KG1 (cell line): ENCODE measurements around the gene CRYM.
"Not testable (repeated sequence)": the region's sequence is repeated elsewhere in the genome, so short reads cannot be mapped to it uniquely, and the experiment has no call there.

ENCODE experiments used
- DNase-seq: peaks from one replicate; lab custom pipeline; 2025; lab: John Stamatoyannopoulos, UW

Gene CRYM

DNA sequence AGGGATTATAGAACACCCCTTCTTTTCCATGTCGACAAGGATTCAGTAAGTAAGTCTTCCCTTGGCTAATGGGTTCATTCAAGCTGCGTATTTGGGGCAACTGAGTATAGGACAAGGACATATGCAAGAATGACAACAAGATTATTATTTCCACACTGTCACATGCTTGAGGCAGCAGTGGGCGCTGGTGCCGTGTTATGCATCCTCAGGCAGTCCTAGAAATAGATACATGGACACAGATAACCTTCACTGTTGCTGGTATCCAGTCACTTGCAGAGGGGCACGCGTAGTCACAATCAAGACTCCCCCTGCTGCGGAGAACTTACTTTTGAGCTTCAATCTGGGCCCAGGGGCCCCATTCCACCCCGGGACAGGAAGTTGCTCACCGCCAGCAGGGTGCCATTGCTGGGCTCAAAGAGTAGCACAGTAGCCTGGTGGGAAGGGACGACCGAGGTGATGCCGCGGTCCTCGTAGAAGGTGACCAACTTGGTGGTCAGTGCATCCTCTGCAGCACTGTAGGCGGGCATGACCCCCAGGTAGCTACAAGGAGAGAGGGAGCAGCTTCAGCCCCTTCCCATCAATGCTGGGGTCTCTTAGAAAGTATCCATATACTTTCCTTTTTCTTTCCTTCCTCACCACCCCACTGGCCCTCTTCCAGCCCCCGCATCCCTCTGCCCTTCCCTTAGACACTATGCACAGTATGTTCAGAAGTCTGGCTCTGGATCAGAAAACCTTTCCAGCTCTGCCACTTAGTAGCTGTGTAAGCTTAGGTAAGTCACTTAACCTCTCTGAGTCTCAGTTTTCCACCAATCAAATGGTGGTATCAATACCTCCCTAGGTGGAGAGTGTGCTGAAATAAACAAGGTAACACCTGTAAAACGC lies 804 bp downstream of the CRYM start:
- no peak for DNase-seq

DNA sequence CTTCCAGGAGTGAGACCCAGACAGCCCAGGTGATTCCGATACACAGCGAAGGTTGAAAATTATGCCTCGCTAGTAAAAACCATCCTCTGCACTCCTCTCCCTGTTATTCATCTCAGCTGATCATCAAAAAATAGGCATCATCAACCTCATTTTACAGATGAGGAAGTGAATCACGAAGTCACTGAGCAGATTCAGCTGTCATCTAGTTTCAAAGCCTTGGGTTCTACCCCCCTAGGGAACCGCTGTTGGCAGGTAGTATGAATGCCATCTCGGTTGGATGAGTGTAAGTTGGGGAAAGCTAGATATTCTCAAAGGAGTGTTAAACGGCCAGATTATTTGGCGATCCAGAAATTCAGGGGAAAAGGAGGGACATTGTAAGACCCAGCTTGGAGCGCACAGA lies 2.0 kb downstream of the CRYM start:
- no peak for DNase-seq

GRCh38 chr16:21275529-21275928 lies 2.6 kb downstream of the CRYM start:
- no peak for DNase-seq

GRCh38 chr16:21274172-21274726 lies 3.8 kb downstream of the CRYM start:
- no peak for DNase-seq

DNA sequence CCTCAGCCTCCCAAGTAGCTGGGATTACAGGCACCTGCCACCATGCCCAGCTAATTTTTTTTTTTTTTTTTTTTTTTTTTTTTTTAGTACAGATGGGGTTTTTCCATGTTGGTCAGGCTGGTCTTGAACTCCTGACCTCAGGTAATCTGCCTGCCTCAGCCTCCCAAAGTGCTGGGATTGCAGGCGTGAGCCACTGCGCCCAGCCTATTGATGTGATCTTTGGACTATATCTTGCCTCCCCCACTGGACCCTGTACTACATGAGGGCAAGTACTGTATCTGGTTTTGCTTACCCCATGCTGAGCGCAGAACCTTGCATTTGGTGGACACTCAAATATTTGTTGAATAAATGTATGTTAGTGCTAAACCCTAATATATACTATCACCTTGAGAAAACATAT lies 5.3 kb downstream of the CRYM start:
- not testable (repeated sequence) for DNase-seq

GRCh38 chr16:21272253-21272652 lies 5.8 kb downstream of the CRYM start:
- DNase-seq = no peak

DNA sequence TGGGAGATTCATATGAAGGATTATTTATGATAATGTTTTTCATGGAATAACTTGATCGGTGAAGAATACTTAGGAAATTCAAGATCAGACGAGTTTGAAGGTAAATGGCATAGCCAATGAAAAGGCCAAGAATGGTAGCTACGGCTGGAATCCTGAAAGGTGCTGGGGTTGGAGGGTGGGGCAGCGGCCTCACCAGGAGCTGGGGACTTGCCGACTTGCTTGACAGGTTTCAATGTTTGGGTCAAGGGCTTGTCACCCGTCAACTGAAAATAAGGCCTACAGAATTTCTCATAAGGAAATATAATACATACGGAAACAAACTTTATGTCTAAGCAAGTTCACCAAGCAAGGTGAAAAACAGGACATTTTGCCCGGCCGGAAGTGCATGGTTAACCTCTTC lies 9.9 kb downstream of the CRYM start:
- no peak for DNase-seq

GRCh38 chr16:21267298-21267697 lies 10.8 kb downstream of the CRYM start:
- no peak for DNase-seq

GRCh38 chr16:21265104-21265837 lies 12.8 kb downstream of the CRYM start:
- DNase-seq = no peak

- no peak for DNase-seq
Measured at GRCh38 chr16:21264571-21265036, 13.5 kb downstream of the CRYM start.

- no peak for DNase-seq
Measured at GRCh38 chr16:21263640-21264570, 14.2 kb downstream of the CRYM start.

DNA sequence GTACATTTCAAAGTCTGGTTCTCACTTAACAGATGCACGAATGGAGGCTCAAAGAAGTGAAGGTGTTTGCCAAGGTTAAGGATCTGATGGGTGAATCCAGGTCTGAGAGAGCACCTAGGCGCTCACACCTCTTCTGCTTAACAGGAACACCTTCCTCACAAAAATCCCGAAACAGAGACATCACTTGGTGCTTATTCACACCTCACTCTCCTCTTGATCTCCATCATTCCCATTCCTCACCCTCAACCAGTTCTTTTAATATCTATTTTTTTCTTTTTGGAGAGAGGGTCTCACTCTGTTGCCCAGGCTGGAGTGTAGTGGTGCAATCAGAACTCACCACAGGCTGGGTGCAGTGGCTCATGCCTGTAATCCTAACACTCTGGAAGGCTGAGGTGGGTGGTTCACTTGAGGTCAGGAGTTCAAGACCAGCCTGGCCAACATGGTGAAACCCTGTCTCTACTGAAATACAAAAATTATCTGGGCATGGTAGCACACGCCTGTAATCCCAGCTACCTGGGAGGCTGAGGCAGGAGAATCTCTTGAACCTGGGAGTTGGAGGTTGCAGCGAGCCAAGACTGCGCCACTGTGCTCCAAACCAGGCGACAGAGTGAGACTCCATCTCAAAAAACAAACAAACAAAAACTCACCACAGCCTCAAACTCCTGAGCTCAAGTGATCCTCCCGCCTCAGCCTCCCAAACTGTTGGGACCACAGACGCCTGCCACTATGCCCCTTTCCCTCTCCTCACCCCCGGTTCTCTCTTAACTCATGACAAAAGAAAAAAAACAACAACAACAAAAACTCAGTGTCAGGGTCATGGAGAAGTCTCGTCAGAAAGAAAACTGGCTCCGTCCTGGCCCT lies 15.1 kb downstream of the CRYM start:
- DNase-seq = no peak

DNA sequence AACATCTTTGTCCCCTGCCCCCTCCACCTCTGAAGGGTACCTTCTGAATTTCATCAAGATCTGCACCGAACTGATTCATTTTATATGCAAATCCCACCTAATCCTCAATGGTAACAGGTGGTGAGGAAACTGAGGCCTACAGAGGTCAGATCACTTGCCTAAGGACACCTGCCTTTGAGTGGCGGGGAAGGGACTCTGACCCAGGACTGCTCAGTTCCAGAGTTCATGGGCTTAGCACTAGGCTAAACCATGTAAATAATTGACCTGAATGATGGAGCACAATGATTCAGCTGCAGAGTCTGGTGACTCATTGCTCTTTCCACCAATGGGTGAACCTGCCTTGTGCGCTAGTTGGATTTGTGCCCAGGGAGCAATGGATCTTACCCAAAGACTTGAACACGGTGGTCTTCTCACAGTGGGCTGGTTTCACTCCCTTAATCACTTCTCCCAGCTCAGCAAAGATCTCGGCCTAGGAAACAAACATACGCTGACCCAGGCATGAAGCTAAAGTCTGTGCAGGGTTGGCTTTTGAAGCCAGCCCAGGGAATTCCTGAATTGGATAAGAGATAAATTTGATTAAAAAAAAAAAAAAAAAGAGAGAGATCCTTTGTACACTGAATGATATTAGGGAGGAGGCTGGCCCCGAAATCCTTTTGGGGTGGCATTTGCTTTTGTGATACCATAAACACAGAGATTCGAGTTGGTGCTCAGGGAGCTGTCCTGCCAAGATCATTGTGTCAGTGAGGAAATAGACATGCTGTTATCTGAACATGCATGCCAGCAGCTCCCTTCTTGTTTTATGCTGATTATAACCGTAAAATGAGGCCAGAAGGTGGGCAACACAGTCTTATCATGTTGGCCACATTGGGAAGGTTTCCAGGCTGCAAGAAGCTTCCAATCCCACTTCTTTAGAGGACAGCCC lies 17.0 kb downstream of the CRYM start:
- DNase-seq = no peak

DNA sequence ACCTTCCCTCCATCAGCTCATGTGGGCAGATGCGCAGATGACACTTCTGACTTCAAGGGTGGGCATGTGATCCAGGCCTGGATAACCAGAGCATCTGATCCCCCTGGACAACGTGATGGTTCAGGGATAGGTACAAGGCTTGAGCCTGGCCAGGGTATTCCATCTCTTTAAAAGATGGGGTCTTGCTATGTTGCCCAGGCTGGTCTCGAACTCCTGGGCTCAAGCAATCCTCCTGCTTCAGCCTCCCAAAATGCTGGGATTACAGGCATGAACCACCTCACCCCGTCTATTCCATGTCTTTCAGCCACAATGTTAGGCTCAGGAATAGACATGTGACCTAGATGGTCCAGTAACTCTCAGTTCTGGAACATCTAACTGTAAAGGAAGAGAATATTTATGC lies 20.8 kb downstream of the CRYM start:
- no peak for DNase-seq

DNA sequence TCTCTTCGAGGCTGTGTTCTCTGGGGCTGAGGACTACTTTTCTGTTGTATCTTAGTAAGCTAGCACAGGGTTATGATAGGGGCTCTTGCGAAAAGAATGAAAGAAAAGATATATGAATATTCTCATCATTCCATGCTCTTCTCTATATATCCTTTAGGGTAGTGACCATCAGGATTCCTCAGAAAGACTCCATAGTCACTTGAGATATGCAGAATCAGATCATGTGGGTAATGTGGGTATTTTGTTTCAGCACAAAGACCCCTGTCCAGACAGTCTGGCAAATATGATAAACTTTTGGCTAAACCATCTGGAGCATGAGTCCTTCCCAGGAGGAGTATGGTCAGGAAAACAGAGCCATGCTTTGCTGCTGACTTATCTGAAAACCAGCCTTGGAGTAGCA lies 21.5 kb downstream of the CRYM start:
- DNase-seq = no peak

DNA sequence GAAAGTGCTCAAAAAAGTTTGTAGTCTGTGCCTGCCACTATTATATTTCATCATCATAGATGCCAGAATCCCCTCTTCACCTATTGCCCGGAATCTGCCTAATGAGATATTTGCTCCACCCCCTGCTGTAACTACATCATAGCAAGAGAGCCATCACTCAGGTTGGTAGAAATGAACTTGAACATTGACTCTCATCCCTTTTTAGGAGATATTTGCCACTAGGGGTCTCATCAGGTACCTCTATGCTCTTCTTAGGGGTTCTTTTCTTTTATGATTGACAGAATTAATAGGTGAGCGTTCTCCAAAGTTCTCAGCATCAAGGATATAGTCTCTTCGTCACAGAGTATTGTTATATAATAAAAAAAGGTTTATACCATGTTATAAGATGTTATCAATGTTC lies 24.6 kb downstream of the CRYM start:
- no peak for DNase-seq

GRCh38 chr16:21250072-21250923 lies 27.8 kb downstream of the CRYM start:
- no peak for DNase-seq

- not testable (repeated sequence) for DNase-seq
Measured at GRCh38 chr16:21248179-21248578, 29.9 kb downstream of the CRYM start.
